ENCODE data around the gene ARPC4. TPM values are rescaled to one million over a fixed set of nuclear protein-coding genes. Genes with fewer than 3 reads are reported as not detected.
"Not testable (repeated sequence)": the region's sequence is repeated elsewhere in the genome, so short reads cannot be mapped to it uniquely, and the experiment has no call there.

Gene ARPC4
- total RNA-seq, 1 donor from 2014 or later, result 55.3 TPM

DNA sequence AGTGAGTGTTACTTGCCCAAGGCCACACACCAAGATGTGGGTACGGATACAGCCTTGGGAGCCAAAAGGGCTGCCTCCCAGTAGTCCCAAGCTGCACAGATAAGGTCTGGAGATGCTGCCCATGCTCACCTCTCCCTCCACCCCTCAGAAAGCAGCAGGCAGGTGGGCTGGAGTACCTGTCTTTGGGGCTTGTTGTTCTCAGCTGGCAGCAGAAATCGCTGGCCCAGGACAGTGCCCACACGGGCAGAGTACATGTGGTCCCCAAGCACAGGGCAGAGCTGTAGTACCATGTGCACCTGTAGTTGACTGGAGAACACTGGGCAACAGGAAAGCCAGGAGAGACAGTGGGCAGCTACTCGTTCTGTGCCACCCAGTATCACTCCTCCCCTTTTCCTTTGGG lies 46.0 kb downstream of the ARPC4 start:
- DNase-seq, result peak; percentile 14
- no peak for ATAC-seq
- intact Hi-C loops (cut with micrococcal nuclease), result no loop called here

- ATAC-seq (no peak), DNase-seq (no peak)
- intact Hi-C loops (cut with micrococcal nuclease), result no loop called here
These were observed 48.1 kb downstream of the ARPC4 start for GRCh38 chr3:9841015-9841414.

GRCh38 chr3:9843715-9844438 lies 51.0 kb downstream of the ARPC4 start, which contains the start of gene RPUSD3:
TSS of gene RPUSD3 (minus strand) at chr3:9844008. CDS start at chr3:9843990, 18 bp downstream.
- ATAC-seq, result peak; percentile 99
- intact Hi-C loops (cut with micrococcal nuclease), result no loop called here
- peak; percentile 99 for DNase-seq

DNA sequence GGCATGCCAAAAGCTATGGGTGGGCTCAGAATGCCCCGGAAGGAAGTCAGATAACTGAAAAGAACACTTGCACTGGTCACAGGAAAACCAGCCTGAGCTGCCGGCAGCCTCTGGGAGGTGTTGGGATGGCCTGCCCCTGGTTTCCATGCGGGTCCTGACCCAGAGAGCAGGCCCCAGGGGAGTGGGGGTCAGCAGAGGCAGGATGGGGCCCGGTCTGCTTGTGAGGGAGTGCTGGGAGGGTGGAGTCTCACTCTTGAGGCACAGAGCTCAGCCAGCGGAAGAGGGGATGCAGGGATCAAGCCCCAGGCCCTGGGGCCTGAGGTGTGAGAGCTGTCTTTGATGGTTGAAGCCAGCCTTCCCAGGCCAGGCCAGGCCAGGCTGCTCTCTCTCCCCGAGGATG lies 53.3 kb downstream of the ARPC4 start:
- intact Hi-C loops (cut with micrococcal nuclease), result no loop called here

GRCh38 chr3:9846931-9847488 lies 54.1 kb downstream of the ARPC4 start:
- no peak for ATAC-seq
- intact Hi-C loops (cut with micrococcal nuclease), result no loop called here
- DNase-seq, result no peak

More for the DNA sequence above, 53.3 kb downstream of the ARPC4 start:
- DNase-seq (no peak), ATAC-seq (no peak)

GRCh38 chr3:9847870-9848269 lies 55.0 kb downstream of the ARPC4 start:
- ATAC-seq; DNase-seq; intact Hi-C loops (cut with micrococcal nuclease): not testable (repeated sequence)

DNA sequence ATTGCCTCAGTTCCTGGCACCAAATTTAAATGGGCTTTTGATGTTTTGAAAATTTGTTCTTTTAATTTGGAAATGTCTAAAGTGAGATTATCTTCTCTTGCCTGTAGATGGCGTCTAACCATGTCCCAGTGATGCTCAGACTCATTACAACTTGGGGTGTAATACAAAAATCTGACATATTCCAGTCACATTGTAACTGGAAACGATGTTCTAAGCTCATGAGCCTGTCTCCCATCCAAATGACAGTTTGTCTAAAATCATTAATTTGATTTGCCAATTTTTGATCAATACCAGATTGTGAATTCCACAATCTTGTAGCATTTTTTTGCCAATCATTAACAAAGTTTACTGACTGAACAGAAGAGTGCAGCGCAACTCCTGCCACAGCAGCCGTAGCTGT lies 56.0 kb downstream of the ARPC4 start:
- ATAC-seq; intact Hi-C loops (cut with micrococcal nuclease); DNase-seq: not testable (repeated sequence)

- ATAC-seq; intact Hi-C loops (cut with micrococcal nuclease); DNase-seq: not testable (repeated sequence)
These were observed 58.5 kb downstream of the ARPC4 start for GRCh38 chr3:9851383-9851782.

DNA sequence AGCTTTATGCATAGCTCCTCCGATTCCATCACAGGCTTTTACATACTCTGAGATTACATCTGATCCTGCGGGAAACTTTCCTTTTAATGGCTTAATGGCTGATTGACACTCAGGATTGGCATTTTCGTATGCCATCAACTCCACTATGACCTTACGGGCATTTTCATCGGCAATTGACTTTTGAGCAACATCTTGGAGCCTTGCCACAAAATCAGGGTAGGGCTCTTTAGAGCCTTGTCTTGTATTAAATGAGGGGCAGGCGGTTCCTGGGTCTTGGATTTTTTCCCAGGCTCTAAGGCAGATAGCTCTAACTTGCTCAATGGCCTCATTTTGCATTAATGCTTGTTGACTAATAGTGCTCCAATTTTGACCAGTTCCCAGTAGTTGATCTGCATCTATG lies 59.0 kb downstream of the ARPC4 start:
- intact Hi-C loops (cut with micrococcal nuclease); DNase-seq: not testable (repeated sequence)

DNA sequence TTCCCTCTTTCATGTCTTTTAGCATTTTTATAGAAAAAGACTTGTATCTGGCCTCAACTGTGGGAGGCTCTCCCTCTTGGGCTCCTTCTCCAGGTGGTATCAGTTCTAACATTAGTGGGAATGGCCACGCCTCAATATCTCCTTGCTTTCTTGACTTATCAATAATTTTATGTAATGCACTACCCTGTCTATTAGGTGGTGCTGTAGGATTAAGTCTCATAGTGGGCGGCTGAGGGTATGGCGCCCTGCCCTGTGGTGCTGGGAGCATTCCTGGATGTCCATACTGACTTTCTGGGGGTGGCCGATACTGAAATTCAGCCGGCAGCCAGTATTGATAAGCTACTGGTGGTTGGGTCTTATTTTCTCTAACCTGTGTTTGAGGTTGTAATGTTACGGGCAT lies 59.6 kb downstream of the ARPC4 start:
- intact Hi-C loops (cut with micrococcal nuclease), result no loop called here
- DNase-seq, result no peak

More for the DNA sequence above, 59.0 kb downstream of the ARPC4 start:
- ATAC-seq, result not testable (repeated sequence)

DNA sequence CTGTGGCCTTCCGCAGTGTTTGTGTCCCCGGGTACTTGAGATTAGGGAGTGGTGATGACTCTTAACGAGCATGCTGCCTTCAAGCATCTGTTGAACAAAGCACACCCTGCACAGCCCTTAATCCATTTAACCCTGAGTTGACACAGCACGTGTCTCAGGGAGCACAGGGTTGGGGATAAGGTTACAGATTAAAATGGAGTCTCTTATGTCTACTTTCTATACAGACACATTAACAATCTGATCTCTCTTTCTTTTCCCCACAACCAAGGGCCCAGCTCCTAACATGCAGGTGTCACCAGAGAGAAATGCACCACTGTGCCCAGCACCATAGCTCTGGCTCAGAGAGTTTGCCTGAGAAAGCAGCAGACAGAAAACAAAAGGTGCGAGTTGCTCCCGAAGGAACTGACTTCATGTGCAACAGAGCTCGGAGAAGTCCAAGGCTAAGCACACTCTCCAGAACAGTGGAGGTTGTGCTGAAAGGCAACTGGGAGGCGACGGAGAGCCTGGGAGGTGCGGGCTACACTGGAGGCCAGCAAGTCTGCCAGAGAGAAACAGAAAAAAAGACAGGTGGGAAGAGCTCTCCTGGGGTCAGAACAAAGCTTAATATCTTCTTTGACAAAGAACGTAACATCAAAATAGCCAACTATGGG lies 61.5 kb downstream of the ARPC4 start:
- ATAC-seq; DNase-seq; intact Hi-C loops (cut with micrococcal nuclease): not testable (repeated sequence)

More for the DNA sequence above, 59.6 kb downstream of the ARPC4 start:
- ATAC-seq, result no peak

- intact Hi-C loops (cut with micrococcal nuclease), result no loop called here
- no peak for DNase-seq
- no peak for ATAC-seq
These were observed 62.7 kb downstream of the ARPC4 start for GRCh38 chr3:9855594-9855993.

Other genes starting within 250 kb of the ARPC4 start
- gene LHFPL4, start 239.3 kb upstream of the ARPC4 start, total RNA-seq, result not detected
- gene MTMR14, start 143.6 kb upstream of the ARPC4 start, total RNA-seq, result 45.3 TPM
- gene CPNE9, start 89.2 kb upstream of the ARPC4 start, total RNA-seq, result not detected
- gene BRPF1, start 61.3 kb upstream of the ARPC4 start, total RNA-seq, result 9.9 TPM
- gene OGG1, start 43.1 kb upstream of the ARPC4 start, total RNA-seq, result 8.8 TPM
- gene CAMK1, start 23.1 kb upstream of the ARPC4 start, total RNA-seq, result 11.7 TPM
- 45.9 TPM for gene TADA3, start 609 bp upstream of the ARPC4 start, total RNA-seq
- gene TTLL3, start 17.2 kb downstream of the ARPC4 start, total RNA-seq, result 11.0 TPM
- gene RPUSD3, start 50.9 kb downstream of the ARPC4 start, total RNA-seq, result 37.9 TPM
- gene CIDEC, start 87.2 kb downstream of the ARPC4 start, total RNA-seq, result 2.5 TPM
- 18.4 TPM for gene JAGN1, start 97.5 kb downstream of the ARPC4 start, total RNA-seq
- gene IL17RE, start 109.8 kb downstream of the ARPC4 start, total RNA-seq, result 0.45 TPM
- 36.0 TPM for gene IL17RC, start 124.0 kb downstream of the ARPC4 start, total RNA-seq
- 62.7 TPM for gene CRELD1, start 140.8 kb downstream of the ARPC4 start, total RNA-seq
- gene PRRT3, start 159.3 kb downstream of the ARPC4 start, total RNA-seq, result 0.35 TPM
- gene EMC3, start 193.8 kb downstream of the ARPC4 start, total RNA-seq, result 78.1 TPM
- 1.6 TPM for gene FANCD2, start 233.4 kb downstream of the ARPC4 start, total RNA-seq